Upper lobe of left lung (tissue), 6 donors: ENCODE results near the gene SLC1A7. TPM values are rescaled to one million over a fixed set of nuclear protein-coding genes. Genes with fewer than 3 reads are reported as not detected.
A peak's percentile ranks its signal among the peaks of the same experiment; 100 is the strongest.

Experiments
- ATAC-seq, 2 donors: fragments of 200-7000 bp; cut with Tn5 transposase; one replicate each; pipeline ENCODE4 v1.9.1; 2022; ENCODE audit warnings: mild to moderate bottlenecking in 2 of 2, moderate library complexity in 2 of 2; ENCODE audit not compliant: low FRiP score in 2 of 2
- DNase-seq, 2 donors: peaks; one replicate each; pipeline ENCODE4 v3.0.0-alpha.2; 2019 to 2020
- H3K27ac ChIP-seq, 4 donors: fragments of 200-600 bp; sonication (generic); one replicate each; pipeline ENCODE4 v1.5.1; 2016 to 2019
- H3K27me3 ChIP-seq, 4 donors: fragments of 200-600 bp; sonication (generic); one replicate each; pipeline ENCODE4 v1.5.1; 2017 to 2019
- H3K36me3 ChIP-seq, 4 donors: fragments of 200-600 bp; sonication (generic); one replicate each; pipeline ENCODE4 v1.5.1; 2016 to 2019
- H3K4me1 ChIP-seq, 4 donors: fragments of 200-600 bp; sonication (generic); one replicate each; pipeline ENCODE4 v1.5.1; 2018 to 2019
- H3K4me3 ChIP-seq, 4 donors: fragments of 200-600 bp; sonication (generic); one replicate each; pipeline ENCODE4 v1.5.1; 2017 to 2019; ENCODE audit warnings: mild to moderate bottlenecking in 2 of 4, moderate library complexity in 1 of 4
- H3K9me3 ChIP-seq, 4 donors: fragments of 200-600 bp; sonication (generic); one replicate each; pipeline ENCODE4 v1.5.1; 2018 to 2019
- CTCF ChIP-seq, 6 experiments: fragments of 450-650 bp in 4 of 6; fragments of 200-600 bp in 2 of 6; sonication (generic) in 2 of 6; IDR thresholded peaks; one replicate each; pipeline ENCODE4 v1.5.1; 2016 to 2019; ENCODE audit warnings: antibody characterized with exemption in 6 of 6
- EP300 ChIP-seq, 4 donors: sonication (generic); formaldehyde crosslinking; IDR thresholded peaks; one replicate each; pipeline ENCODE4 v1.5.1; 2017; ENCODE audit warnings: antibody characterized with exemption in 4 of 4, control low read depth in 2 of 4
- POLR2A ChIP-seq, 4 donors: fragments of 450-650 bp; IDR thresholded peaks; one replicate each; pipeline ENCODE4 v1.5.1; 2016 to 2017; ENCODE audit warnings: antibody characterized with exemption in 4 of 4, mild to moderate bottlenecking in 2 of 4
- POLR2AphosphoS5 ChIP-seq, 2 donors: sonication (generic); formaldehyde crosslinking; IDR thresholded peaks; one replicate each; pipeline ENCODE4 v1.5.1; 2017; ENCODE audit warnings: antibody characterized with exemption in 2 of 2
- WGBS, 2 donors: methylation state at CpG; one replicate each; pipeline ENCODE4 v1.1.5; 2017 to 2018; 5-methylcytosine and 5-hydroxymethylcytosine counted together
- total RNA-seq, 6 donors: library from RNA; depleted of rRNA in 4 of 6; stranded (reverse); fragments of >200 nt in 4 of 6; gene quantifications; one replicate each; pipeline versions ENCODE4 v1.1.0 to v1.2.1, GENCODE V29; 2016 to 2021
- donor health status: DM: no; HTN: no; CAD: no; lungs with moderate emphysema.
- donor health status: DM: no; HTN: yes; CAD: no; lungs with severe emphysema.

The SLC1A7 gene
- total RNA-seq, 6 donors from 2014 or later = 0.37 to 1.3 (median 0.77) TPM; not detected in 2

- ATAC-seq (no peak), DNase-seq (peak in 1 of 2 donors; percentile 11)
- Histone ChIP-seq H3K27me3 (no peaks in the 10 kb centered on the region), H3K27ac (no peak overlapping the region), H3K36me3 (no peaks in the 10 kb centered on the region), H3K4me3 (no peak overlapping the region), H3K9me3 (peaks cover 0 to 6% (median 4%) of the 10 kb centered on the region in 4 donors), H3K4me1 (peaks cover 3 to 9% (median 6%) of the 10 kb centered on the region in 4 donors)
- TF ChIP-seq POLR2A (IDR thresholded peaks at IDR 0.05) (no peak), EP300 (IDR thresholded peaks at IDR 0.05) (no peak), POLR2AphosphoS5 (IDR thresholded peaks at IDR 0.05) (no peak), CTCF (IDR thresholded peaks at IDR 0.05) (no peak)
- WGBS, 2 donors = 95 to 97% methylated on average over 7 of the region's 7 CpGs
These were observed 8.4 kb downstream of the SLC1A7 start for GRCh38 chr1:53134042-53134485.

GRCh38 chr1:53133261-53134041 is 9.0 kb downstream of the SLC1A7 start:
- no peaks in the 10 kb centered on the region for H3K27me3 ChIP-seq
- peak in 1 of 2 donors; percentile 14 for DNase-seq
- peaks cover 0 to 6% (median 4%) of the 10 kb centered on the region in 4 donors for H3K9me3 ChIP-seq
- H3K36me3 ChIP-seq = no peaks in the 10 kb centered on the region
- no peak for ATAC-seq
- H3K4me3 ChIP-seq = no peak overlapping the region
- H3K27ac ChIP-seq = no peak overlapping the region
- peaks cover 3 to 9% (median 6%) of the 10 kb centered on the region in 4 donors for H3K4me1 ChIP-seq
- 84 to 89% methylated on average over 8 to 9 of the region's 9 CpGs for WGBS, 2 donors
- TF ChIP-seq EP300 (IDR thresholded peaks at IDR 0.05) = no peak
- TF ChIP-seq POLR2A (IDR thresholded peaks at IDR 0.05) = no peak

DNA sequence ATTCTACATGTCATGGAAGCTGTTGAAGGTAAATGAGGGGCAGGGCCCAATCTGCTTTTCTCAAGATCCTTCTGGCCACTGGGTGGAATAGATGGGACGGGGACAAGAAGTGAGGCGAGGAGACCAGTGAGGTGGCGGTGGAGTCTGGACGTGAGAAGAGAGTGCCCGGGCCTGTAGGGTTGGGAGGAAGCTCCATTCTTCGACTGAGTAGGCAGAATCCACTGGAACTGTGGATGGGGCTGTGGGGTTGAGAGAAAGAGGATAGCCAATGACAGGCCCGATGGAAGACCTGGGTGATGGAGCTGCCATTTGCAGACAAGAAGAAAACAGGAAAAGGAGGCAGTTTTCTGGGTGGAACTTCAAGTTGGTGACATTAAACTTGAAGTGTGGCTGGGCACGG is 10.3 kb downstream of the SLC1A7 start:
- peak in 1 of 2 donors; percentile 6 for DNase-seq
- peaks cover 3 to 9% (median 6%) of the 10 kb centered on the region in 4 donors for H3K4me1 ChIP-seq

DNA sequence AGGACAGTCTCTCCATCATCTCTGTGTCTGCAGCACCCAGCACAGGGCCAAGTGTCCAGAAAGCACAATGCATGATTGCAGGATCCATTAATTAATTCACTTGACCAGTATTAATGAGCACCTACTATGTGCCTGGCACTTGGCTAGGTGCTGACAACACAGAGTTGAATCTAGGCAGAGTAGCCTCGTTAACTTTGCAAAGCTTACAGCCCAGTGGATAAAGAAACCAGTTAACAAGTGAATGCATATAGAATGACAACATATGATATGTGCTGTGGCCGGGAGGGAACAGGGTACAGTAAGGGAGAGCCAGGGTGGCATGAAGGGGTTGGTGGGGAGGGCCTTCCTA is 10.9 kb downstream of the SLC1A7 start:
- WGBS, 2 donors = 84 to 91% methylated on average over 2 of the region's 2 CpGs
- TF ChIP-seq POLR2AphosphoS5 (IDR thresholded peaks at IDR 0.05) (no peak), EP300 (IDR thresholded peaks at IDR 0.05) (no peak), POLR2A (IDR thresholded peaks at IDR 0.05) (no peak), CTCF (IDR thresholded peaks at IDR 0.05) (no peak)
- no peak overlapping the region for H3K27ac ChIP-seq
- no peak for ATAC-seq
- H3K27me3 ChIP-seq = no peaks in the 10 kb centered on the region
- no peak for DNase-seq
- H3K4me3 ChIP-seq = no peak overlapping the region
- no peaks in the 10 kb centered on the region for H3K36me3 ChIP-seq
- H3K9me3 ChIP-seq = no peaks in the 10 kb centered on the region
- peaks cover 3 to 9% (median 6%) of the 10 kb centered on the region in 4 donors for H3K4me1 ChIP-seq

More for the DNA sequence above, 10.3 kb downstream of the SLC1A7 start:
- Histone ChIP-seq H3K27ac (no peak overlapping the region), H3K9me3 (no peaks in the 10 kb centered on the region), H3K4me3 (no peak overlapping the region), H3K27me3 (no peaks in the 10 kb centered on the region), H3K36me3 (no peaks in the 10 kb centered on the region)
- 81 to 89% methylated on average over 8 of the region's 8 CpGs for WGBS, 2 donors
- no peak for TF ChIP-seq POLR2AphosphoS5 (IDR thresholded peaks at IDR 0.05)
- TF ChIP-seq POLR2A (IDR thresholded peaks at IDR 0.05) = no peak
- TF ChIP-seq EP300 (IDR thresholded peaks at IDR 0.05) = no peak
- TF ChIP-seq CTCF (IDR thresholded peaks at IDR 0.05) = no peak
- no peak for ATAC-seq

DNA sequence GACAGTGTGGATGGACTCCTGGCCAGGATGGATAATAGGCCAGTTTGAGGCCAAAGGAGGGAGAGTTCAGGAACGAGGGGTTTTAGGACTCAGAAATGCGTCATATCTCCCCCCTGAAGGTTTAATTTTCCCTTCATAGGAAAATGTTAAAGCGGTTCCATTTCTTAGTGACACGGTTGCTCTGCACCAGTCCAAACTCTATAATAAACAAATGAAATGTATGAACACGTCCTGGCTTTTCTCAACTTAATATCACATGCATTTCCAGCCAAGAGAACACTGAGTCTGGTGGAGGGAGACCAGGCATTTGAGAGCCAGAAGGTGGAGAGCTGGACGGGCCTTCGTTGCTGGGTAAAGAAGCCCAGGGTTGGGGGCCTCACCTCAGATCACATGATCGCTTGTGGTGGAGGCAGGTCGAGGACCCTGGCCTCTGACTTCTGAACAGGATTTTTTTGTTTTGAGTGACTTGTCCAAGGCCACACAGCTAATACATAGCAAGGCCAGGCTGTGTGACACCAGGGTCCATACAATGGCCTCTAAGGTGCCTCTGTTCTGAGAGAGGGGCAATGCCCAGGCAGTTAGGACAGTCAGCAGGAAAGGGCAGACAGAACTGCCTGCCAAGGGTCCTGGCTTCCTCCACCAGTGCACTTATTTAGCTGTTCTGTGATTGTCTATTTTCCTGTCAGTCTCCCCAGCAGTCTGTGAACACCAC is 11.4 kb downstream of the SLC1A7 start:
- 78 to 84% methylated on average over 9 of the region's 9 CpGs for WGBS, 2 donors
- Histone ChIP-seq H3K4me3 (no peak overlapping the region), H3K27me3 (no peaks in the 10 kb centered on the region), H3K27ac (no peak overlapping the region), H3K4me1 (peaks cover 3 to 11% (median 6%) of the 10 kb centered on the region in 4 donors), H3K36me3 (no peaks in the 10 kb centered on the region), H3K9me3 (no peaks in the 10 kb centered on the region)
- peak in 1 of 2 donors; percentile 11 for DNase-seq
- TF ChIP-seq POLR2A (IDR thresholded peaks at IDR 0.05) (no peak), CTCF (IDR thresholded peaks at IDR 0.05) (no peak), POLR2AphosphoS5 (IDR thresholded peaks at IDR 0.05) (no peak), EP300 (IDR thresholded peaks at IDR 0.05) (no peak)
- no peak for ATAC-seq
